Activated T-cell treated with anti-CD3 and anti-CD28 coated beads for 48 hours (primary cell): Measurements from ENCODE around the gene PNPLA6.
"Not testable (repeated sequence)": the region's sequence is repeated elsewhere in the genome, so short reads cannot be mapped to it uniquely, and the experiment has no call there.

Source experiments
- DNase-seq: peaks from one replicate; pipeline ENCODE4 v3.0.0-alpha.2; 2020; ENCODE audit warnings: low read depth

Gene PNPLA6

GRCh38 chr19:7533281-7533885 is 2.1 kb upstream of the PNPLA6 start:
- DNase-seq: no peak

- peak; percentile 82 for DNase-seq
These were observed 1.5 kb upstream of the PNPLA6 start for GRCh38 chr19:7533925-7534480.

- peak; percentile 47 for DNase-seq
These were observed 928 bp upstream of the PNPLA6 start for GRCh38 chr19:7534531-7535046.

- no peak for DNase-seq
These were observed 630 bp downstream of the PNPLA6 start for GRCh38 chr19:7535998-7536695.

GRCh38 chr19:7538990-7539389 is 3.5 kb downstream of the PNPLA6 start:
- DNase-seq: not testable (repeated sequence)

- no peak for DNase-seq
These were observed 4.4 kb downstream of the PNPLA6 start for GRCh38 chr19:7539827-7540425.

GRCh38 chr19:7540761-7541474 is 5.4 kb downstream of the PNPLA6 start:
- peak; percentile 46 for DNase-seq

GRCh38 chr19:7541475-7541824 is 5.9 kb downstream of the PNPLA6 start:
- no peak for DNase-seq

- DNase-seq: no peak
These were observed 6.4 kb downstream of the PNPLA6 start for GRCh38 chr19:7541828-7542443.

- DNase-seq: no peak
These were observed 7.2 kb downstream of the PNPLA6 start for GRCh38 chr19:7542556-7543348.

GRCh38 chr19:7544626-7545025 is 9.1 kb downstream of the PNPLA6 start:
- no peak for DNase-seq

GRCh38 chr19:7545300-7545699 is 9.8 kb downstream of the PNPLA6 start:
- no peak for DNase-seq

- no peak for DNase-seq
These were observed 10.4 kb downstream of the PNPLA6 start for GRCh38 chr19:7545904-7546303.

GRCh38 chr19:7547159-7547558 is 11.6 kb downstream of the PNPLA6 start:
- DNase-seq: no peak

GRCh38 chr19:7549429-7550148 is 14.1 kb downstream of the PNPLA6 start:
- DNase-seq: no peak

- DNase-seq: no peak
These were observed 14.8 kb downstream of the PNPLA6 start for GRCh38 chr19:7550169-7550770.

GRCh38 chr19:7550987-7551761 is 15.7 kb downstream of the PNPLA6 start:
- peak; percentile 27 for DNase-seq

GRCh38 chr19:7552781-7553180 is 17.3 kb downstream of the PNPLA6 start:
- DNase-seq: no peak

- no peak for DNase-seq
These were observed 19.0 kb downstream of the PNPLA6 start for GRCh38 chr19:7554565-7554964.
